Panc1 (cell line): ENCODE results near the gene TYW3. TPM values are rescaled to one million over a fixed set of nuclear protein-coding genes. Genes with fewer than 3 reads are reported as not detected.

Source experiments
- ATAC-seq: fragments of 200-7000 bp; cut with Tn5 transposase; 2 replicates; pipeline ENCODE4 v1.9.1; 2020; ENCODE audit warnings: mild to moderate bottlenecking, moderate library complexity
- BruUV-seq: library from RNA; stranded (reverse); fragments of 400-500 nt; replicated peaks from 2 replicates; lab custom pipeline; 2021; lab: Mats Ljungman, UMichigan
- CTCF ChIA-PET: fragments of 300-600 bp; sonication (Branson Sonifier 250); formaldehyde crosslinking; loops from one replicate; lab custom pipeline; 2022; ENCODE audit warnings: antibody characterized with exemption; lab: Charles Lee
- POLR2A ChIA-PET: fragments of 300-600 bp; sonication (Branson Sonifier 250); formaldehyde crosslinking; loops from one replicate; lab custom pipeline; 2022; ENCODE audit warnings: antibody characterized with exemption; lab: Charles Lee
- DNase-seq: peaks from one replicate; pipeline ENCODE4 v3.0.0-alpha.2; 2010; ENCODE audit warnings: low read depth, low spot score
- H3K27ac ChIP-seq: 2 replicates; pipeline ENCODE4 v1.5.1; 2011; ENCODE audit warnings: mild to moderate bottlenecking, low read length, inconsistent platforms
- H3K27me3 ChIP-seq: fragments of 200-500 bp; sonication (Bioruptor generic); 2 replicates; pipeline ENCODE4 v1.6.0; 2014; ENCODE audit warnings: low read length, inconsistent platforms; ENCODE audit not compliant: control insufficient read depth, insufficient read depth
- H3K36me3 ChIP-seq: fragments of 200-500 bp; sonication (Bioruptor generic); 2 replicates; pipeline ENCODE4 v1.5.1; 2014; ENCODE audit warnings: inconsistent platforms, mild to moderate bottlenecking, low read length, moderate library complexity; ENCODE audit not compliant: control insufficient read depth, insufficient read depth
- H3K4me1 ChIP-seq: 2 replicates; pipeline ENCODE4 v1.5.1; 2011; ENCODE audit warnings: inconsistent platforms, mild to moderate bottlenecking, low read length, moderate library complexity; ENCODE audit not compliant: control insufficient read depth, insufficient read depth
- H3K4me3 ChIP-seq, 2 experiments: 2 replicates each; pipeline ENCODE4 v1.5.1; 2011 to 2012; ENCODE audit warnings: low read depth in 2 of 2, low read length in 2 of 2, mild to moderate bottlenecking in 2 of 2, inconsistent platforms in 1 of 2, moderate library complexity in 1 of 2
- H3K9me3 ChIP-seq: fragments of 200-500 bp; sonication (Bioruptor generic); 2 replicates; pipeline ENCODE4 v1.5.1; 2014; ENCODE audit warnings: low read depth, mild to moderate bottlenecking, inconsistent platforms, low read length, moderate library complexity; ENCODE audit not compliant: control insufficient read depth, insufficient read depth
- POLR2AphosphoS5 ChIP-seq: IDR thresholded peaks from 2 replicates; pipeline ENCODE4 v1.6.1; 2012; ENCODE audit warnings: mild to moderate bottlenecking, low read depth, low read length, moderate library complexity
- REST ChIP-seq, 2 experiments: IDR thresholded peaks; 2 replicates each; pipeline ENCODE4 v1.6.1; 2011 to 2012; ENCODE audit warnings: low read depth in 2 of 2, control low read depth in 1 of 2, low read length in 1 of 2, mild to moderate bottlenecking in 1 of 2, moderate library complexity in 1 of 2; ENCODE audit not compliant: insufficient read depth in 1 of 2
- SIN3A ChIP-seq: IDR thresholded peaks from 2 replicates; pipeline ENCODE4 v1.6.1; 2012; ENCODE audit warnings: low read depth, mild to moderate bottlenecking, low read length, moderate library complexity, borderline replicate concordance; ENCODE audit not compliant: insufficient read depth
- TCF7L2 ChIP-seq: IDR thresholded peaks from 2 replicates; pipeline ENCODE4 v1.6.1; 2011; ENCODE audit warnings: mild to moderate bottlenecking, low read depth, low read length, inconsistent platforms
- in situ Hi-C: cut with HindIII; loops from 2 replicates; pipeline ENCODE4 v1.10.0; 2016; ENCODE audit warnings: low sequenced_read_pairs, low pct_unique_long_range_greater_than_20kb
- intact Hi-C: fragments of 100-400 bp; cut with micrococcal nuclease; formaldehyde crosslinking; loops from one replicate; pipeline ENCODE4 v1.10.0; 2022; ENCODE audit not compliant: unreplicated experiment
- total RNA-seq: library from RNA; stranded (reverse); gene quantifications from one replicate; pipeline ENCODE4 v1.2.1, GENCODE V29; 2021; ENCODE audit not compliant: unreplicated experiment
- TF ChIP-seq, protein P1 (sequence below): fragments of 450-650 bp; IDR thresholded peaks from 2 replicates; pipeline ENCODE4 v1.5.1; 2017; ENCODE audit warnings: mild to moderate bottlenecking

Gene TYW3
- total RNA-seq, 1 experiment from 2014 or later, result 20.0 TPM

GRCh38 chr1:74812180-74812541, 79.2 kb downstream of the TYW3 start:
- ChIA-PET CTCF (no interaction called here), POLR2A (no interaction called here)
- TF ChIP-seq, protein P1, sequence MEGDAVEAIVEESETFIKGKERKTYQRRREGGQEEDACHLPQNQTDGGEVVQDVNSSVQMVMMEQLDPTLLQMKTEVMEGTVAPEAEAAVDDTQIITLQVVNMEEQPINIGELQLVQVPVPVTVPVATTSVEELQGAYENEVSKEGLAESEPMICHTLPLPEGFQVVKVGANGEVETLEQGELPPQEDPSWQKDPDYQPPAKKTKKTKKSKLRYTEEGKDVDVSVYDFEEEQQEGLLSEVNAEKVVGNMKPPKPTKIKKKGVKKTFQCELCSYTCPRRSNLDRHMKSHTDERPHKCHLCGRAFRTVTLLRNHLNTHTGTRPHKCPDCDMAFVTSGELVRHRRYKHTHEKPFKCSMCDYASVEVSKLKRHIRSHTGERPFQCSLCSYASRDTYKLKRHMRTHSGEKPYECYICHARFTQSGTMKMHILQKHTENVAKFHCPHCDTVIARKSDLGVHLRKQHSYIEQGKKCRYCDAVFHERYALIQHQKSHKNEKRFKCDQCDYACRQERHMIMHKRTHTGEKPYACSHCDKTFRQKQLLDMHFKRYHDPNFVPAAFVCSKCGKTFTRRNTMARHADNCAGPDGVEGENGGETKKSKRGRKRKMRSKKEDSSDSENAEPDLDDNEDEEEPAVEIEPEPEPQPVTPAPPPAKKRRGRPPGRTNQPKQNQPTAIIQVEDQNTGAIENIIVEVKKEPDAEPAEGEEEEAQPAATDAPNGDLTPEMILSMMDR, result no peak
- TF ChIP-seq TCF7L2 (no peak), SIN3A (no peak), POLR2AphosphoS5 (no peak), REST (IDR thresholded peaks at IDR 0.05; ENCODE audit: insufficient read depth in 1 of 2, low read depth in 2 of 2, low read length in 1 of 2) (no peak)
- Histone ChIP-seq H3K4me1 (no peaks in the 10 kb centered on the region), H3K9me3 (no peaks in the 10 kb centered on the region), H3K4me3 (no peak overlapping the region), H3K27me3 (no peaks in the 10 kb centered on the region), H3K27ac (no peak overlapping the region), H3K36me3 (no peaks in the 10 kb centered on the region)
- intact Hi-C loops, result no loop called here
- in situ Hi-C loops, result no loop called here
- no TSS peak for BruUV-seq
- ATAC-seq (no peak), DNase-seq (no peak)

Other genes with a start within 250 kb of the TYW3 start
- not detected for gene LRRC53, start 220.5 kb upstream of the TYW3 start, total RNA-seq
- gene ERICH3, start 59.4 kb upstream of the TYW3 start, total RNA-seq, result not detected
- 32.7 TPM for gene CRYZ, start 102 bp upstream of the TYW3 start, total RNA-seq